ENCODE data around the gene NTMT1.

NTMT1 gene

DNA sequence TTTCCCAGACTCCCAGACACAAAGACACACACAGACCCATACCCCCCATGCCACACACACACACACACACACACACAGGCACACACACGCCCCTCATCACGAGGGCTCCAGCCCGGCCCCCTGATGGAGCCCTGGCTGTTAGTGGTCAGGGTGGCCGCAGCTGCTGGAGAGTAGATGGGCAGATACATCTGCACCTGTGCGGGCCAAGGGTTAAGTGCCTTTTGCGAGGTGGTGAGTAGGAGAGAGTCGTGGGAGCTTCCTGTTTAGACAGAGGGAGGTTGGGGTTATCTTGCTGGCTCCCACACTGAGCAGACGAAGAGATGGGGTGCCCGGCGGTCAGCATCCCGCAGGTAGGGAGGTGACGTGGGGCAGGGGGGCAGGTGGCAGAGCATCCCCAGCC lies 47.6 kb downstream of the NTMT1 start:
- DNase-seq (ENCODE audit: extremely low read depth in 1 of 2, low read depth in 1 of 2), result no peak

DNA sequence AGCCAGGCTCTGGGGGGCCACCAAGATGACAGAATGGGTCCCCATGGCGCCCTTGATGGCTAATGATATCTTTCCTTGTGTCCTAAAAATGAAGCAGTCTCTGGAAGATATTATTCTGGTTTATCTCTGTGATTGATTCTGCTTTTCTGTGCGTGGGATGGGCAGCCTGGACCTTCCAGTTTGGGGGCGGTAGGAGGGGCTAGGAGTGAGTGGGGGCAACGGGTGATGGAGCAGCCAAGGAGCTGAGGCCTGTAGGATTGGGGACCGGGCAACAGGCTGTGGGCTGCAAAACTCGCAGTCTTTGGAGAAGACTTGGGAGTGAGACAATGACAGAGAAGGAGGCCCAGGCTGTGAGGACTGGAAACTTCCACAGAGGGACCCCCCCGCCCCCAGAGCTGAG lies 48.3 kb downstream of the NTMT1 start:
- no peak for DNase-seq (ENCODE audit: extremely low read depth in 1 of 2, low read depth in 1 of 2)

DNA sequence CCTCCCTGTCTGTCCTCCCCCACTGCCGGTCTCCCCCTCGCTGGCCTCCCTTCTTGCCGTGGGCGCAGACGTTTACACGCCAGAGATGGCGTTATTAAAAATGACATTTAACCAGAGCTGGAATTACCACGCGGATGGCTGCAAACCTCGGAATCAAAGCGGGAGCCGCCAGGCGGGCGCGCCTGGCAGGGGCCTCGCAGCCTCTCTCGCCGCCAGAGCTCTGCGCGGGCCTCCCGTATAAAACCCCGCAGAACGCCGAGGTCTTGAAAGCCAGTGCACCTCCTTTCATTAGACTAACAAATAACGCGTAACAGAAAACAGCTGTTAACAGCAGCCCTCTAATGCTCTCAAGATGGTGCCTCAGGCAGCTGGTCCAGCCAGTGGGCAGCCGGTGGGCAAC lies 49.7 kb downstream of the NTMT1 start:
- DNase-seq (ENCODE audit: extremely low read depth in 1 of 2, low read depth in 1 of 2), result no peak

DNA sequence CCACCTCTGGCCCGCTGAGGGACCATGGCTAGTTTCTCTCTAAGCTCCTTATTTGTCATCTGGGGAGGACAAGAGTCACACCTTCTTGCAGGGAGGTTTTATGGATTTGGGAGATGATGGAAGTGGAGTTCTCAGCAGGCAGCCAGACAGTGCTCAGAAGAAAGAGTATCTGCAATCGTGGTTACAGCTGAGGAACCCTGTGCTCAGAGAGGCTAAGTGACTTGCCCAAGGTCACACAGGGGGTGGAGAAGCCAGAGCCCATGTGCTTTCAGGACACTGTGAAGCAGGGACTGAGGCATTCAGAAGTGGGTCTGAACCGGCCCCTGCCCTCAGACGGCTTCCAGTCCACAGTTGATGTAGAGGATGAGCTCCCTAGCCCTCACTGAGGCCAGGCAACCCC lies 50.3 kb downstream of the NTMT1 start:
- no peak for DNase-seq (ENCODE audit: extremely low read depth in 1 of 2, low read depth in 1 of 2)

DNA sequence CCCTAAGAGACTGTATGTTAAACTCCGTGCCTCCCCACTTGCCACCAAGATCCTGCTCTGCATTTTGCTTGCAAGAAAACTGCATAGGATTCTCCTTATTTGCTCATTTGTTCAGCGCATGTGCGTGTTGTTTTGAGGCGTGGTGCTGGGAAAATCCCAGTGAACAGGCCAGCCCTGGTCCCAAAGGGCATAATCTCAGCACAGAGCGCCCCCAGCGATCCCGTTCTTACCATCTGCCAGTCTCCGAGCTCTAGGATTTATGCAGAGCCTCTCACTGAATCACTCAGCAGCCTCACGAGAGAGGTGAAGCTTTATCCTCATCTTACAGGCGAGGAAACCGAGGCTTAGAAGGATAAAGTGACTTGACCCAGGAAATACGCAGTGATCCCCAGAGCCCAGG lies 51.0 kb downstream of the NTMT1 start:
- no peak for DNase-seq (ENCODE audit: extremely low read depth in 1 of 2, low read depth in 1 of 2)

DNA sequence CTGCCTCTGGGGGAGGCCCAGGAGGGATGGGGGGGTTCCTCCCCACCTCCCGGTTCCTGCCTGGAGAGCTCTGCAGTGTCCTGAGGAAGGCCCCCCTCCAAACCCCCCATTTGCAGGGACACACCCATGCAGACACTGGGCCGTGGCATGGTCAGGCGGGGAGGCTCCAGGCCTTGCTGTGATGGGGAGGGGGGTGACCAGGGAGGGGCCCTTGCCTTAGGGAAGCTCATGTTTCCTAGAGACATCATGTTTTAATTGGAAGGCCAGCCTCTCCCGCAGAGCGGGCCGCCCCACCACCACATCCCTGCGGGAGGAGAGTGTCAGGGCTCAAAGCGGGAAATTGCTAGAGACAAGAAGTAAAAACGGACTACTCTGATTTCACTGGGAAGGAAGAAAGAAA lies 51.5 kb downstream of the NTMT1 start:
- DNase-seq (ENCODE audit: extremely low read depth in 1 of 2, low read depth in 1 of 2), result no peak

DNA sequence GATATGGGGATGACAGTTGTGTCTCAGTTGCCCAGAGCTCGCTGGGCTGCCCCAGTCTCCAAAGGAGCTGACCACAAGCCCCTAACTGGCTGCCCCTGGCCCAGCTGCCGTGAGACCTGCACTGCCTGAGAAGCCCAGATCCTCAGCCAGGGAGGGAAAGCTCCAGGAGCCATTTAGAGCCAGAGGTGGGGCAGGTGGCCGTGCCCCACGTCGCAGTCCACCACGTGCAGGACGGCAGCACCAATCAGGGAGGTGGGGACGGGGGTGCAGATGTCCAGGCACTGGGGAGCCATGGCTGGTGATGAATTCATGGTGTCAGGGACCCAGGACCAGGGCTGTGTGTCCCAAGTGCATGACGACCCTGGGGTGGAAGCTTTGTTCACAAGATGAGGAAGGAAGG lies 52.9 kb downstream of the NTMT1 start:
- no peak for DNase-seq (ENCODE audit: extremely low read depth in 1 of 2, low read depth in 1 of 2)

DNA sequence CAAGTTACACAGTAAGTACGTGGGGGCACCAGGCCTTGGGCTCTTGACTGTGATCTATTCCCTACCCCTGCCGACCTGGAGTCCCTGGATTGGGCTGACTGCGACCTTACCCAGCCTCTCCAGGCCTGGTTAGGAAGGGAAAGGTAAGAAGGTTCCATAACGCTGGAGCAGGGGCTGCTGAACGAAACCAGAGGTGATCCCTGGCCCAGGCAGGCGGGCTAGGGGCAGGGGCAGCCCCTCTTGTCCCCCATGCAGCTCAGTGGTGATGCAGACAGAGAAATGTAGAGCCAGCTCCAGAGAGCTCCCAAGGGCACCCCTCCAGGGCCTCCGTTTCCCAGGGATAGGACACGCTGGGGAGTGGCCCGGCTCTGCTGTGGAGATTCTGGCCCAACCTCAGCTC lies 53.6 kb downstream of the NTMT1 start:
- no peak for DNase-seq (ENCODE audit: extremely low read depth in 1 of 2, low read depth in 1 of 2)

DNA sequence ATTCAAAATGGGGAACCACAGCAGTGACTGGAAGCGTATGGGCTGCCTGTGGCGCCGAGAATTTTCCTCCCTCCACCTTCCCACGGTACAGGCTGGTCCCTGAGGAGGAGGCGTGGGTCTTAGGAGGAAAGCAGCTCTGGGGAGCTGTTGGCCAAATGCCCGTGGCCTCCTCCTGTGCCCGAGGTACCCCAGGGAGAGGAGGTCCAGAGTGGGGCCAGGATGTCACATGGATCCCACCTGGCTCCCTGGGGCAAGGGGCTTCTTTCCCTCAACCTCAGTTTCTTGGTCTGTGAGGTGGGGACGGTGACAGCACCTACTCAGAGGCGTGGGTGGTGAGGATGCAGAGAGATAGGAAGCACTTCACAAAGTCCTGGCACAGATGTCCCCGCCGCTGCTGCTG lies 56.0 kb downstream of the NTMT1 start:
- DNase-seq (ENCODE audit: extremely low read depth in 1 of 2, low read depth in 1 of 2), result no peak

DNA sequence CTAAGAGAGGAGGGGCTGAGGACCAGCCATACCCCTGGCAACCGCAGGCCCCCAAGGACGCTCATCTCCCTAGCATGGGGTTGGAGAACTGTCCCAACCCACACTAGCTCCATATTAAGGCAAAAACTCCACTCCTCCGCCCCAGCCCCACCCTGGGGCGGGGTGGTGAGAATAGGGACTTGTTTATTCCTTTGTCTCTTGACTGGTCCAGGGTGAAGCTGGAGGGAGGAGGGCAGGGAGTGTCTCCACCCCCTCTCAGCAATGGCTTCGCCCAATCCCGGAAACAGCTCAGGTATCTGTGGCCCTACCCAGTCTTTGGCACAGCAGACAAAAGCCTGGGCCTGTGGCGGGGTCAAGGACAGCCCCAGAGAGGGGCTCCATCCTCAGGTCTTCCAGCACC lies 56.4 kb downstream of the NTMT1 start:
- no peak for DNase-seq (ENCODE audit: extremely low read depth in 1 of 2, low read depth in 1 of 2)

DNA sequence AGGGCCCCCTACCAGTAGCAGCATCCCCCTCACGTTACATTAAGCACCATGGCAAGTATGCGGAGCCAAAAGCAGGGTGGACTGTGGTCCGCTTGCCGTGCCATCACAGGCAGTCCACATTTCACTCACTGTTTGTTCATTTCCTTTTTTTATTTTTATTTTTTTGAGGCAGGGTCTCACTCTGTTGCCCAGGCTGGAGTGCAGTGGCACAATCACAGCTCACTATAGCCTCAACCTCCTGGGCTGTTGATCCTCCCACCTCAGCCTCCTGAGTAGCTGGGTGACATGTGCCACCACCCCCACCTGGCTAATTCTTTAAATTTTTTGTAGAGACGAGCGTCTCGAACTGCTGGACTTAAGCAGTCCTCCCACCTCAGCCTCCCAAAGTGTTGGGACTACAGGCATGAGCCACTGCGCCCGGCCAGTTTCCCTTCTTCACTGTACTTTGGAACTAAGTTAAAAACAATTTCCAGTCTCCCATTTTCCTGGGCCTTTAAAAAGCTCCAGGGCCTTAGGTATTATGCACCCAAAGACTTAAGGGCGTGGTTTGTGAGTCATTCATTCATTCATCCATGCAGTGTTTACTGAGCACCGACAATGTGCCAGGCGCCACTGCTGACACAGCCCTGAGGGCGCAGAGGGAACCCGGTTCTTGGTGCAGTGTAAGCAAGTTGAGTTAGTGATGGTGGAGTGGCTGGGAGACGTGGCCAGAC lies 59.4 kb downstream of the NTMT1 start:
- no peak for DNase-seq (ENCODE audit: extremely low read depth in 1 of 2, low read depth in 1 of 2)

All from activated CD8-positive, alpha-beta memory T cell treated with anti-CD3 and anti-CD28 coated beads for 1 hour (primary cell).